ENCODE results near the gene ZNHIT6.

DNA sequence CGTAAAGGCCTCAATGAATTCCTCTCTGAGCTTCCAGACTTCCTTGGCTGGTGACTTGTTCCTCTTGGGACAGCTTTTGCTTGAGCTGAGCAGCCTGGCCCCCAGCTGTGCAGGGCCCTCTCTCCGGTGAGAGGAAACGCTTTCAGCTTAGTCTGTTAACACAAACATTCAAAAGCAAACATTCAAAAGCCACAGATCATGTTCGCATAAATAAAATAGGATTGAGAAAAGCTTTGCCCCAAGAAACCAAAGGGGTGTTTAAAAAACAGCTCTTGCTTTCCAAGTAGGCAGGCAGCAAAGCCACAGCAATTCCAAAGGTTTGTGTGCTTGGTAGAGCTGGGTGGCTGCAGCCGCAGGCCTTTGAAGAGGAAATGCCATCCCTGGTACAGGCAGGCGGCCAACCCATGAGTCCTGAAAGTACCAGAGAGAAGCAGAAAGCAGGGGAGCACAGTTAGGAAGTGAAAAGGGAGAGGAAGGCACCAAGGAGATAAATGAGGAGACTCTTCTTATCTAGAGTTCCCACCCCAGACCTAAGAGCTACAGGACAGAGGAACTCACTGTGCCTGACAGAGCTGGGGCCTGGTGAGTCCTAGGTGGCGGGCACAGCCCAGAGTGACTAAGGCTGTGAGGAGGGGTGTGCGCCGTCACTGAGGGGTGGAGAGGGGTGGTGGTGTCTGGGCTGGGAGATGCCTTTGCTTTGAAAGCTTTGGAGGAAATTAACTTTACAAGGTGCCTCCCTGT, 79.3 kb downstream of the ZNHIT6 start:
- TF ChIP-seq, protein P1, sequence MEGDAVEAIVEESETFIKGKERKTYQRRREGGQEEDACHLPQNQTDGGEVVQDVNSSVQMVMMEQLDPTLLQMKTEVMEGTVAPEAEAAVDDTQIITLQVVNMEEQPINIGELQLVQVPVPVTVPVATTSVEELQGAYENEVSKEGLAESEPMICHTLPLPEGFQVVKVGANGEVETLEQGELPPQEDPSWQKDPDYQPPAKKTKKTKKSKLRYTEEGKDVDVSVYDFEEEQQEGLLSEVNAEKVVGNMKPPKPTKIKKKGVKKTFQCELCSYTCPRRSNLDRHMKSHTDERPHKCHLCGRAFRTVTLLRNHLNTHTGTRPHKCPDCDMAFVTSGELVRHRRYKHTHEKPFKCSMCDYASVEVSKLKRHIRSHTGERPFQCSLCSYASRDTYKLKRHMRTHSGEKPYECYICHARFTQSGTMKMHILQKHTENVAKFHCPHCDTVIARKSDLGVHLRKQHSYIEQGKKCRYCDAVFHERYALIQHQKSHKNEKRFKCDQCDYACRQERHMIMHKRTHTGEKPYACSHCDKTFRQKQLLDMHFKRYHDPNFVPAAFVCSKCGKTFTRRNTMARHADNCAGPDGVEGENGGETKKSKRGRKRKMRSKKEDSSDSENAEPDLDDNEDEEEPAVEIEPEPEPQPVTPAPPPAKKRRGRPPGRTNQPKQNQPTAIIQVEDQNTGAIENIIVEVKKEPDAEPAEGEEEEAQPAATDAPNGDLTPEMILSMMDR (IDR thresholded peaks at IDR 0.05) = no peak
- TF ChIP-seq POLR2A (IDR thresholded peaks at IDR 0.05) = no peak

All from esophagus squamous epithelium (tissue), 4 donors.